ENCODE measurements around the gene SCUBE3.

Gene SCUBE3

GRCh38 chr6:35181933-35182612, 31.7 kb upstream of the SCUBE3 start:
- no peak for DNase-seq

GRCh38 chr6:35183281-35183680, 30.5 kb upstream of the SCUBE3 start:
- DNase-seq, result no peak

- no peak for DNase-seq
Observed at GRCh38 chr6:35183935-35184334, 29.8 kb upstream of the SCUBE3 start.

GRCh38 chr6:35184580-35185301, 29.0 kb upstream of the SCUBE3 start:
- DNase-seq, result no peak

- DNase-seq, result no peak
Observed at GRCh38 chr6:35185302-35185681, 28.5 kb upstream of the SCUBE3 start.

GRCh38 chr6:35185971-35186370, 27.8 kb upstream of the SCUBE3 start:
- no peak for DNase-seq

- DNase-seq, result no peak
Observed at GRCh38 chr6:35186571-35186970, 27.2 kb upstream of the SCUBE3 start.

GRCh38 chr6:35188886-35189285, 24.9 kb upstream of the SCUBE3 start:
- DNase-seq, result no peak

- no peak for DNase-seq
Observed at GRCh38 chr6:35190306-35190705, 23.4 kb upstream of the SCUBE3 start.

GRCh38 chr6:35191889-35192288, 21.9 kb upstream of the SCUBE3 start:
- DNase-seq, result no peak

- DNase-seq, result no peak
Observed at GRCh38 chr6:35192301-35192860, 21.4 kb upstream of the SCUBE3 start.

- no peak for DNase-seq
Observed at GRCh38 chr6:35194390-35194789, 19.4 kb upstream of the SCUBE3 start.

- DNase-seq, result no peak
Observed at GRCh38 chr6:35195120-35195780, 18.5 kb upstream of the SCUBE3 start.

GRCh38 chr6:35197196-35197595, 16.6 kb upstream of the SCUBE3 start:
- no peak for DNase-seq

GRCh38 chr6:35199866-35200265, 13.9 kb upstream of the SCUBE3 start:
- no peak for DNase-seq

GRCh38 chr6:35202066-35202546, 11.7 kb upstream of the SCUBE3 start:
- no peak for DNase-seq

GRCh38 chr6:35203152-35203670, 10.5 kb upstream of the SCUBE3 start:
- DNase-seq, result no peak

- DNase-seq, result no peak
Observed at GRCh38 chr6:35203680-35204079, 10.1 kb upstream of the SCUBE3 start.

- no peak for DNase-seq
Observed at GRCh38 chr6:35206346-35206745, 7.4 kb upstream of the SCUBE3 start.

GRCh38 chr6:35208419-35208818, 5.3 kb upstream of the SCUBE3 start:
- DNase-seq, result no peak

GRCh38 chr6:35209081-35209480, 4.7 kb upstream of the SCUBE3 start:
- no peak for DNase-seq

- DNase-seq, result no peak
Observed at GRCh38 chr6:35209622-35210247, 4.0 kb upstream of the SCUBE3 start.

- no peak for DNase-seq
Observed at GRCh38 chr6:35213298-35213791, 411 bp upstream of the SCUBE3 start.

Measured in SHP77 treated with DMSO at 0.1 percent for 48 hours (cell line).